ENCODE results near the gene PTRH1.

PTRH1 gene

DNA sequence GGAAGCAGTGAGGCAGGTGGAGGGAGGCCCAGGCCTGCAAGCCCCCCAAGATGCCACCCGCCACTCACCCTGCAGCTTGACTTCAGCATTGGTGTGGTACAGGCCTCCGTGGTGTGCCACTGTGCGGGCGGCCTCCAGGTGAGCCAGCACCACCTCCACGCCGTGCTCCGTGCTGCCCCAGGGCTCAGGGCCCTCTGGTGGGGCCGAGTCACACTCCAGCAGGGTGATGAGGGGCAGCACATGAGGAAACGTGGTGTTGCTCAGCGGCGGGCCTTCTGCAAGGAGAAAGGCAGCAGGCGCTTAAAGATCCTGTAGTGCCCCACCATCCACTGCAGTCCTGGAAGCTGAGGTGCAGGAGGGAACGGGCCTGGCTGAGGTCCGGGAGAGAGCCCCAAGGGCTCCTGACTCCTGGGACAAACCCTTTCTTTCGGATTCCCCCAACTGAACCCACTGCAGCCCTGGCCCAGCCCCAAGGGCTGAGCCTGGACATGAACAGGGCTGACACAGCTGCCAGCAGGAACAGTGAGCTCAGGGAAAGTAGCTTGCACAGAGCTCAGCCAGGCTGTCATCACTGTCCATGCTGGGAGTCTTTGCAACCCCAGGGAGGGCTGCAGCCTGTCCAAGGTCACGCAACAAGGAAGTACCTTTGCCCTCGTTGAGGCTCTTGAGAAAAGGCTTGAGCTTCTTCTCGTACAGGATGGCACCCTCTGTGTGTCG is 24.3 kb upstream of the PTRH1 start:
- no peak for DNase-seq

DNA sequence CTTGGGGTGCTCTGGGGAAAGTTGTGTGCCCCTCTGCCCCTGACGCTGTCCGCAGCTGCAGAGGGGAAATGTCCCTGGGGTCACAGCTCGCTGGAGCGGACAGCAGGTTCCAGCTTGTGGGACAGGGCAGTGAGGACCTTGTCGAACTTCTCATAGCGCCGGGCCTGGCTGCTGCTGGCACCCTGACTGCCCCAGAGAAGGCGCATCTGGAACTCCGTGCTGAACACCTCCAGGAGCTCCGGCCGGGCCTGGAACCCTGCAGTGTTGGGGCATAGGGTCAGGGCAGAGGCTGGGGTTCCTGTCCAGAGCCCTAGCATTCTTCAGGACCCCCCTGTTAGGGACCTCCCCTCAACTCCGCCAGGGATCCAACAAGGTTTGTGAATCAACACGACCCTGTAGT is 23.2 kb upstream of the PTRH1 start:
- DNase-seq, result no peak

DNA sequence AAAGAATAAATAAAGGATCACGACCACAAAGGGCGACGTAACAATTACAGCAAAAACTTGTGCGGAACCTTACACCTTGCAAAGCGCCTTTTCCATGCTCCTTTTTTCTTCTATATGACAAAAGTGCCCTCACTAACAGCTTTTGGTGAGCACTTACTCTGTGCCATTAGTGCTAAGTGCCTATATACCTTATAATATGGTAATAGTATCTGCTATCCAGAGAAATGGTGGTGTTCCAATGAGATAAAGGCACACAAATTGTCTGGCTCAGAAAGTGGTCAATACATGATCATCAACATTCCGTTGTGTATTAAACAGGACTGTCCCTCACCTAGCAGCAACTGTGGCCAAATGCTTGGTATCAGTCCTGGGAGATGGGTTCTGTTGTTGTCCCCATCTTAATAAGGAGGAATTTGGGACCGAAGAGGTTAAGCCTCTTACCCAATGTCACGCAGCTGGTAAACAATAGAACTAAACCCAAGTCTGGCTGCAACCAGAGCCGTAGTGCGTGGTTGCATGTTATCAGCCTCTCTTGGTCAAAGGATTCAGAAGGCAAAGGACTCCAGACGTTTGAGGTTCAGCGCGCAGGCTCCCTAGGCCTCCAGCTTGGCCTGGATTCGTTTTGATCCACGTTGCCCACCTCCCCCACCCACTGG is 20.2 kb upstream of the PTRH1 start:
- no peak for DNase-seq

DNA sequence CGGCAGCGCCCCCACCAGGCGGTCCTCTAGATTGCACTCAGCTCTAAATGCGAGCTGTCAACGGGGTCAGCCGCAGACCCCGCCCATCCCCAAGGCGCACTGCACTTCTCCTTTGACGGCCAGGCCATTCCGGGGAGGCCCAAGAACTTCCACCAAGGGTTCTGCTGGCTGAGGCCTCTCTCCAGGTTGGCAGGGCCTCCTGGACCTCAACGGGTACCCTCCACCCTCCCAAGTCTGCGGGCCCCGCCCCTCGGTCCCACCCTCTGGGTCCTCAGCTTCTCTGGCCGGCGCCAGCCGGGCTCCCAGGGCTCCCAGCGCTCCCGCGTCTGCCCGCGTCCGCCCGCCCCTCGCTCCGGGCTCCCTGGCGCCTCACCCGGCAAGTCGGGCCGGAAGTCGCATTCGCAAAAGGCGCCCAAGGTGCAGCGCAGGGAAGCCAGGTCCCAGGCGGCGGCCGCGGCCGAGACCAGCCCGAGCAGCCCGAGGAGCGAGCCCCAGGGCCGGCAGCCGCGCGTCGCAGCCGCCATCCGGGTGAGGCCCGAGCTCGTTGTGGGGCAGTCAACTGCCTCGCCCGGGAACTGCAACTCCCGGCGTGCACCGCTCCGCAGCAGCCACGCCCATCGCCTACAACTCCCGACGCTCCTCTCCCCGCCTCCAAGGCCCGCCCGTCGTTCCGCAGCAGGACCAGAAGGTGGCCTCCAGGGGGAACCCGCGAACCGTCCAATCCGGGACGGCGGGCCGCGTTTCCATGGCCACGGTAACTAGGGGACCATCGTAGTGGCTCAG is 19.5 kb upstream of the PTRH1 start, which contains the start of gene TOR2A:
Gene TOR2A, minus strand, starts transcription at position 548 of the 783 bp plus-strand sequence. Its CDS starts 24 bp downstream, at position 524.
- DNase-seq, result peak; percentile 99

DNA sequence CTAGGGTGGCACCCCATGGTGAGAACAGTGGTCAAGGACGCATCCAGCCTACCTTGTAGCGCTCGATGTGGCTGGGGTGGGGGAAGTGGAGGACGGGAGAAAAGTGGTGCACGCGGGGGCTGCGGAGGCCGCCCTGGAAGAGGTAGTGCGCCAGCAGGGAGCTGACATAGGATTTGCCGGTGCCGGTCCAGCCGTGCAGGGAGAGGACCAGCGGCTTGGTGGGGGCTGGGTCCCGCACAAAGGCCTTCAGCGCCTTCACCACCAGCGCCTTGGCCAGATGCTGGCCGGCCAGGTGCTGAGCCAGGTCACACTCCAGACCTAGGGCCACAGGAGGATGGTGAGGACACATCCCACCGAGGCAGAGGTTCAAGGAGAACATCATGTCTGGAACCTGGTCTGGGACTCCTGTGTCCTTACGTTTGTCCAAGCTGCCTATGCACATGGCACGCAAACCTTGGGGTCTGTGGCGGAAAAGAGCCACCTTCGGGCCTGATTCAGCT is 18.8 kb upstream of the PTRH1 start:
- DNase-seq, result no peak

DNA sequence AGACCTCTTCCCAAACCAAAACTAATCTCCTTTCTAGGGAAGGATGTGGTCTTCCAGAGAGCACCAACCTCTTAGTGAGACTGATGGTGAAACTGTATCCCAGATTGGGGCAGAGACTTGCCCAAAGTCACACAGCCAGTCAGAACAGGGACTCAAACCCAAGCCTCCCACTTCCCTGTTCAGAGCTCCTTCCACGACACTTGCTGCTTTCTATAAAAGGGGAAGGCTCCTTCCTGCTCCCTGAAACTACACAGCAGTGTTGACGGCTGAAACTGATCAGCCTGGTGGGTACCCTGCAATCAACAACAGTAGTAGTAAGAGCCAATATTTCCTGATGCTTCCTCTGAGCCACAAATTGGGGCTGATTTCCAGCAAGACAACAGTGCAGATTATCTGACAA is 18.2 kb upstream of the PTRH1 start:
- DNase-seq, result no peak

DNA sequence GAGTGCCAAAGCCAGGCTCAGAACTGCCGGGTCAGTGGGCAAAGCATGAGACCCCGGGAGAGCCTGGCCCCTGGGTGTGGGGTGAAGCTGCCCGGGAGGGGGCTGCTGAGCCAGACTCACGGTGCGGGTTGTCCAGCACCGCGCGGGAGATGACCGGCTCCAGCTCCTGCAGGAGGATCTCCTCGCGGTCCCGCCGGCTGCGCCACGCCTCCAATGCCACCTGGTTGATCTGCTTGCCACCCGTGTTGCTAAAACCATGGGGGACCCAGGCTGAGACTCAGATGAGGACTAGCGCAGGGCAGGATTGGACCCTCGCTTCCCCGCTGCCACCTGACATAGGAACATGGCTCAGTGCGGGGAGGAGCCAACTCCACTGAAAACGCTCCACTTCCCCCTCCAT is 17.0 kb upstream of the PTRH1 start:
- no peak for DNase-seq

DNA sequence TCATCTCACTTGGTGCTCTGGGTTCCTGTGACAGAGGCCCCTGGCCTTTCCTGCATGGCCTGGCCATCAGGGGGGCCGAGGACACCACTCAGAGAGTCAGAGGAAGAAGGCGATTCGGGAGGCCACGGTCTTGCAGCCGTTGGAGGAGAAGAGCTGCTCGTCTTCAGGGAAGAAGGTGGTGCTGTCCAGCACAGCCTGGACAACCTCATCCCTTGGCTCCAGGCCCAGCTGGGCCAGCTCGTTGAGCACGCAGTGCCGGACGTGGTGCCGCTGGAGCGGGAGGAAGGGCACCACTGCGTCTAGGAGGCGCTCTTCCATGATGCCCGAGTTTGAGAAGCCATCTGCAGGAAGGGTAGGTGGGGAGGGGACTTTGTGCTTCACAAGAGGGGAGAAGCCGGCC is 16.5 kb upstream of the PTRH1 start:
- DNase-seq, result no peak

DNA sequence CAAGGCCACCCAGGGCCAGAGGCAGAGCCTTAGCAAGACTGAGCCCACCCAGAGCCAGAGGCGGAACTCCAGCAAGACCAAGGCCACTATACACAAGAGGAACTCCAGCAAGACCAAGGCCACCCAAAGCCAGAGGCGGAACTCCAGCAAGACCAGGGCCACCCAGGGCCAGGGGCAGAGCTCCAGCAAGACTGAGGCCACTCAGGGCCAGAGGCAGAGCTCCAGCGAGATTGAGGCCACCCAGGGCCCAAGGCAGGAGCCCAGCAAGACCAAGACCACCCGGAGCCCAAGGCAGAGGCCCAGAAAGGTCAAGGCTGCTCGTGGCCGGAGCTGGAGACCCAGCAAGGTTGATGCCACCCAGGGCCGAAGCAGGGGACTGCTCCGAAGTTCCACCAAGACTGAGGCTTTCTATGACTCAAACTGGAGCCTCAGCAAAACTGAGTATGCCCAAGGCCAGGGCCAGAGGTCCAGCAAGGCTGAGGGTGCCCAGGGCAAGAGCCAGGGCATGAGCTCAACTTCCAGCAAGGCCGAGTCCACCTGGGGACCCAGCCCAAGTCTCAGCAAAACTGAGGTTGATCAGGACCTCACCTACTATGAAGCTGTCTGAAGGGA is 15.4 kb upstream of the PTRH1 start:
- no peak for DNase-seq

DNA sequence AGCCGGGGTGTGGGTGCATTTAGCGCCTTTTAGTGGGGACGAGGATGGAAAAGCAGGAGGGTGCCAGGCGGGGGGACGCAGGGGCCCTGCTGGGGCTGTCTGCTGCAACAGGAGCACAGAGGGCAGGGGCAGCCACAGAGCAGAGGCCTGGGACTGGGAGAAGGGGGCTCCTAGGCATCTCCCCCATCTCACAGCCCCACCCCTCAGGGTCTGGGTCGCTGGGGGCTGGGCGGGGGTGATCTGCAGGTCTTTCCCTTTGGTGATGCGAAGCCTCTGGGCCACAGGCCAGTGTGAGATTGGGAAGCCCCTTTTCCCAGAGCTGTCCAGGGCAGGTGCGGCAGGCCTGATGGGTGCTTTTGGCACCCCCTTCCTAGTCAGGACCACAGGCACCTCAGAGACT is 14.8 kb upstream of the PTRH1 start:
- no peak for DNase-seq

DNA sequence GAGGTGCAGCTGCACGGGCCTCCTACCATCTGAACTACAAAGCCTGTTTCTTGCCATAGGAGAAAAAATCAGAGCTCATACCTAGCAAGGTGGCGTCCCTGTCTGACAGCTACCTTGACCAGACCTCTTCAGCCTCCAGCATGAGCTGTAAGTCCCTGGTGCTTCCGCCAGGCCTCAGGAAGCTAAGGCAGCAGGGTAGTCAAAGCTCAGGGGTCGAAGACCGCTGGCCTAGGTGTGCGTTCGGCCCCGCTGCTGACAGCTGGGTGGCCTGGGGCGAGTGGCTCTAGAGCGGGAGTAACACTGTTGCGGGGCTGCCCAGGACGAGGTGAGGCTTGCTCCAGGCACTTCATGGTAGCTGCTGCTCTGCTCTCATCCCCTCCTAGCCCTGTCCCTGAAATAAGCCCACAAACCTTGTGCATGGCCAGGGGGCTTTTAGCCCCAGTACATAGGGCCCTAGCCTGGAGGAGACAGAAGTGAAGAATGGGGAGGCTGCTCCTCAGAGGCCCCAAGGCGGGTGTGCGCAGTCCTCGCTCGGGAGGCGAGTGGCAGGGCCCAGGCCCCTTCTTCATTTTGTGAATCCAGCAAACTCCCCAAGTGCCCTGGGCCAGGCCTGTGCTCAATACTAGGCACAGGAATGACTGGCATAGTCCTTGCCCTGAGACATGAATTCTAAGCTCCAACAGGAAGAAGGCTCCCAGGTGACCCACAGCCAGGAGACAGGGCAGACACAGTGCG is 14.2 kb upstream of the PTRH1 start:
- no peak for DNase-seq

DNA sequence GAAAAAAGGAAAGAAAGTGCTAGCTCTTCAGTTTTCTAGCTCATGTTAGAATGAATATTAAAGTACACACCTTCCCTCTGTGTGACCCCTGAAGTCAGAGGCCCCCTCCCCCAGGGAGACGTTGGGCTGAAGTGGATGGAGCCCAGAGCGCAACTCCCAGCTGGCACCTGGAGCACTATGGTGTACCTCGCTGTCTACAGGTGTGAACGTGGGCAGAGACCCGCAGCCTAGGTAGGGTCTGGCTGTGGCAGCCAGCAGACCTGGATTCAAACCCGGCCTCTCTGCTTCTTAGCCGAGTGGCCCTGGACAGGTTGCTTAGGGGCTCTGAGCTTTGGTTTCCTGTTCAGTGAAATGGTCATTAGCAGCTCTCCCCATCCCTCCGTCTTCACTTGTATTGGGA is 13.3 kb upstream of the PTRH1 start:
- DNase-seq, result no peak

DNA sequence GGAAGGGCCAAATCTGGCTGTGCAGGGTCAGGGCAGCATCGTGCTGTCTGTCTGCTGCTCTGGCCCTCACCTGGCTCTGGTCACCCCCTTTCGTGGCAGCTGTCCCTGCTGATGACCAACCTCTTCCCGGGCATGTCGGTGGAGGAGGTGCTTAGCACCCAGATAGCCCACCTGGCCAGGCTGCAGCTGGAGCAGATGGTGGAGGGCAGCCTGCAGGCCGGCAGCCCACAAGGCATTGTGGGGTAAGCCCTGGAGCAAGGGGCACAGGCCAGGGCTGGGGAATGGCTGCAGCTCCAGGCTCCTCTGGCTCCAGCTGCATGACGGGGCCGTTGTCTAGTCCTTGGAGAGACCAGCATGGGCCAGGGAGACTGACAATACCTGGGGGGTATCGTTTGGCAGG is 11.4 kb upstream of the PTRH1 start:
- DNase-seq, result no peak

DNA sequence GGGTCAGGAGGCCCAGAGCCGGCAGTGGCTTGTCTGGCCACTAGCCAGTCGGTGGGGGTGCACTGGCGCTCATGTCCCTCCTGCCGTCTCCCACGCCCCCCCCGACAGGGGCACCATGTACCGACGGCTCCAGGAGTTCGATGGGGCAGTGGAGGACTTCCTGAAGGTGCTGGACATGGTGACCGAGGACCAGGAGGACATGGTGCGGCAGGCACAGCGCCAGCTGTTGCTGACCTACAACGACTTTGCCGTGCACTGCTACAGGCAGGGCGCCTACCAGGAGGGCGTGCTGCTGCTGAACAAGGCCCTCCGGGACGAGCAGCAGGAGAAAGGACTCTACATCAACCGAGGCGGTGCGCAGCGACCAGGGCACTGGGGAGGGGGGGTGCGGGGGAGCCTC is 8.5 kb upstream of the PTRH1 start:
- DNase-seq, result no peak

DNA sequence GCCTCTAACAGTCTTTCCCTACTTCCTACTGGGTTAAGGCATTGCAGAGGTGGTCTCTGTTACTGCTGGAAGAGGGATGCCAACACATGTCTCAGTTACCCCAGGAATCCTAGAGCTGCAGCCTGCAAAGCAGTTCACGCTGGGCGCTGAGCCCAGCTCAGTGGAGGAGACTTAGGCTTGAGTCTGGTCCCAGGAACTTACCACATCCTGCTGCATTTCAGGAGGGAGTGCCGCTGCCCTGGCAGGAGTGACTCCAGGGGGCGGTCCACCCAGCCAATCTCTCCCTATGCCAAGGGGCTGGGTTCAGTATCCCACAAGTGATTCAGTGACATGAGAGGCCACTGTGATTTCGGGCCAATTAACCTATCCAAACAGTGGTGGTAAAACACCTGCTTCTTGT is 8.0 kb upstream of the PTRH1 start:
- DNase-seq, result no peak

DNA sequence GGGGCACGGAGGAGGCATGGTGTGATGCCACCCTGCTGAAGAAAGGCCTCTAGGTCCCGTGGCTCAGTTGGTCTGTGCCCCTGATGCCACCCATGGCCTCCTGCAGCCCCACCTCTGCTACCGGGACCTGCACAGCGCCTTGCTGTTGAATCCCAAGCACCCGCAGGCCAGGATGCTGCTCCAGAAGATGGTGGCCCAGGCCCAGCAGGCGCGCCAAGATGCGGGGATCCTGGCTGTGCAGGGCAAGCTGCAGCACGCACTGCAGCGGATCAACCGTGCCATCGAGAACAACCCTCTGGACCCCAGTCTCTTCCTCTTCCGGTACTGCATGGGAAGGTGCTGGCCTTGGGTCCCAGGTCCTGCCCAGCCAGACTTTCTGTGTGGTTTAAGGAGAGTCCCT is 7.5 kb upstream of the PTRH1 start:
- DNase-seq, result no peak

DNA sequence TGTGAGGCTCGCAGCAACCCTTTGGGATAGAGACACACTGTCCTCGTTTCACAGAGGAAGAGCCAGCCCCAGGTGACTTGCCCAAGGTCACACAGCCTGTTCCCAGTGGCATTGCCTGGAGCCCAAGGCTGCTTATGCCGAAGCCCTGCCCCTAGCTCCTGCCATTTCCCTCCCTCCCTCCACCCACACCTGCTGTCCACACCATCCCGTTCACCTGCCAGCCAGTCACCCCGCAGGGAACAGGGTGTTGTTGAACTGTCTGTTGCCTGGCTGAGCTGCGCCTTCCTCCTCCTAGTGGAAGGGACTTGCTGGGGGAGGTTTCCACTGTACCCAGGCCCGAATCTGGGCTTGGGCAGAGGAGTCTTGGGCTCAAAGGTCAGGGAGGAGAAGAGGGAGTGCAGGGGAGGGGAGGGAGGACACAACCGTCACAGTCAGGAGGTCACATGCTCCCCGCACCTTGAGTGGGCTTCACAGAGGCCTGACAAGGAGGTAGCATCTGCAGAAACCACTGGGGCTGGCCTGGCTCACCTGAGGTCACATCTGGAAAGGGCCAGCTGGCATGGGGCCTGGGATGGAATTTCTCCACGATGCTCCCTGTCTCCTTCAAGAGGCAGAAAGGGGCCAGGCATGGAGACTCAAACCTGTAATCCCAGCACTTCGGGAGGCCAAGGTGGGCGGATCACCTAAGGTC is 6.7 kb upstream of the PTRH1 start:
- no peak for DNase-seq

DNA sequence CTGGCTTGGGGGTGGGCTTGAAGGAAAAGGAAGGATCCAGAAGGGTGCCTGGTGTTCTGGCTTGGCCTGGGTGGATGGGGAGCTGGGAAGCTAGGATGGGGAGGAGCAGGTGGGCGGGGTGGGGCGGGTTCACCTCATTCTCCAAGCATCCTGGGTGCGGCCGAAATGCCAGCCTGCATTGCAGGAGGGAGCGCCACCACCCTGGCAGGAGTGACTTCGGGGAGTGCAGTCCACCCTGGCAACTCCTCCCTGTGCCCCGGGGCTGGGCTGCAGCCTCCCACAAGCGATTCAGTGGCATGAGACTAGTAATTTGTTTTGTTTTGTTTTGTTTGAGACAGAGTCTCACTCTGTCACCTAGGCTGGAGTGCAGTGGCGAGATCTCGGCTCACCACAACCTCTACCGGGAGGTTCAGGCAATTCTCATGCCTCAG is 5.9 kb upstream of the PTRH1 start:
- DNase-seq, result no peak

DNA sequence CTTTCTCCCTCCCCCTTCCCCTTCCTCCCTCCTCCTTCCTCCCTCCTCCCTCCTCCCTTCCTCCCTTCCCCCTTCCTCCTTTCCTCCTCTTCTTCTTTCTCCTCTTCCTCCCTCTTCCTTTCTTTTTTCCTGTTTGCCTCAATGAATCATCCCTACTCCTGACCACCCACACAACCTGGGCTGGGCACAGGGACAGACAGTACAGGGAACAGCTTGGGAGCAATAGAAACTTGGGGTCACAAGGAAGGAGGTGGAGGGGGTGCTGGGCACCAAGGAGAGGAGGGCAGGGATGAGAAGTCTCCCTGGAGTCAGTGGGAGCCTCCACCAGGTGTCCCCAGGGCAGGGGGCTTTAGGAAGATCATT is 5.4 kb upstream of the PTRH1 start:
- DNase-seq, result no peak

DNA sequence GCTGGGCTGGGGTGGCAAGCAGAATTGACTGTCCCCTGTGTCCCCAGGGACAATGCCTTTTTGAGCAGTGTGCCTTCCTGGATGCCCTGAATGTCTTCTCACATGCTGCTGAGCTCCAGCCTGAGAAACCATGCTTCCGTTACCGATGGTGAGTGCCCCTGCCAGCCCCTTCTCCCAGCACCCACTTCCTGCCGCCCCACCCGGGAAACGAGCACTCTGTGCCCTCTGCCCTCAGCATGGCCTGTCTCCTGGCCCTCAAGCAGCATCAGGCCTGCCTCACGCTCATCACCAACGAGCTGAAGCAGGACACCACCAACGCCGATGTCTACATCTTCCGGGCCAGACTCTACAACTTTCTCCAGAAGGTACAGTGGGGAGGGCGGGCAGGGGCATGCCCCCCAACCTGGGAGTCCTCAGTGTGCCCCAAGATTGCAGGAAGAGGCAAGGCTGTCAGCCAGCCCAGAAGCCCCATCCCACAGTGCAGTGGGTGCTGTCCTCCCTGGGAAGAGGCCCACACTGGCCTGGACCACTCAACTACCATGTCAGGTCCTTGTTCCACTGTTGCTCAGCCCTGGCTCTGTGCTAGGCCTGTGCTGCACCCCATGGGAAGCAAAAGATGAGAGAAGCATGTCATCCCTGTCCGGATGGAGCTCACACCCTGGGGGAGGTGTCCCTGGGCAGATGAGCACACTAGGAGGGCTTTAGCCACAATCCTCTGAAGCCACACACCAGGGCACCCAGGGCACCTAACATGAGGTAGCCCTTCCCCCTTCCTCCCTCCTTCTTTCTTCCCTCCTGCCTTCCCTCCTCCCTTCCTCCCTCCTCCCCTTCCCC is 4.8 kb upstream of the PTRH1 start:
- no peak for DNase-seq

DNA sequence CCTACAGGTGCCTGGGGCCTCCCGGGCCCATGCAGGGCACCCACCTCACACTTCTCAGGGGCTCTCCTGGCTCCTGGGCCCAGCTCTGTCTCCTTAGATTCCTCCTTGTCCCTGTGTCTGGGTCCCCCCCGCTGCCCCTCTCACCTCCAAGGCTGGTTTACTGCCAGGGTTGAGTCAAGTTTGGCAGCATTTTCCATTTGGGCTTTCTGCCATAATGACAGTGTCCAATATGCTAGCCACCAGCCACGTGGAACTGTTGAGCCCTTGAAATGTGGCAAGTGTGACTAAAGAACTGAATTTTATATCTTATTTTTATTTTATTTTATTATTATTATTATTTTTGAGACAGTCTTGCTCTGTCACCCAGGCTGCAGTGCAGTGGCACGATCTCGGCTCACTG is 2.3 kb upstream of the PTRH1 start:
- no peak for DNase-seq

All from right forelimb (tissue), 1 donor.